Panc1 (cell line): ENCODE results near the gene MRPL50. TPM values are rescaled to one million over a fixed set of nuclear protein-coding genes. Genes with fewer than 3 reads are reported as not detected.

Experiments
- ATAC-seq: fragments of 200-7000 bp; cut with Tn5 transposase; 2 replicates; pipeline ENCODE4 v1.9.1; 2020; ENCODE audit warnings: mild to moderate bottlenecking, moderate library complexity
- BruUV-seq: library from RNA; stranded (reverse); fragments of 400-500 nt; replicated peaks from 2 replicates; lab custom pipeline; 2021; lab: Mats Ljungman, UMichigan
- CTCF ChIA-PET: fragments of 300-600 bp; sonication (Branson Sonifier 250); formaldehyde crosslinking; loops from one replicate; lab custom pipeline; 2022; ENCODE audit warnings: antibody characterized with exemption; lab: Charles Lee
- POLR2A ChIA-PET: fragments of 300-600 bp; sonication (Branson Sonifier 250); formaldehyde crosslinking; loops from one replicate; lab custom pipeline; 2022; ENCODE audit warnings: antibody characterized with exemption; lab: Charles Lee
- DNase-seq: peaks from one replicate; pipeline ENCODE4 v3.0.0-alpha.2; 2010; ENCODE audit warnings: low read depth, low spot score
- H3K27ac ChIP-seq: 2 replicates; pipeline ENCODE4 v1.5.1; 2011; ENCODE audit warnings: mild to moderate bottlenecking, low read length, inconsistent platforms
- H3K27me3 ChIP-seq: fragments of 200-500 bp; sonication (Bioruptor generic); 2 replicates; pipeline ENCODE4 v1.6.0; 2014; ENCODE audit warnings: low read length, inconsistent platforms; ENCODE audit not compliant: control insufficient read depth, insufficient read depth
- H3K36me3 ChIP-seq: fragments of 200-500 bp; sonication (Bioruptor generic); 2 replicates; pipeline ENCODE4 v1.5.1; 2014; ENCODE audit warnings: inconsistent platforms, mild to moderate bottlenecking, low read length, moderate library complexity; ENCODE audit not compliant: control insufficient read depth, insufficient read depth
- H3K4me1 ChIP-seq: 2 replicates; pipeline ENCODE4 v1.5.1; 2011; ENCODE audit warnings: inconsistent platforms, mild to moderate bottlenecking, low read length, moderate library complexity; ENCODE audit not compliant: control insufficient read depth, insufficient read depth
- H3K4me3 ChIP-seq, 2 experiments: 2 replicates each; pipeline ENCODE4 v1.5.1; 2011 to 2012; ENCODE audit warnings: low read depth in 2 of 2, low read length in 2 of 2, mild to moderate bottlenecking in 2 of 2, inconsistent platforms in 1 of 2, moderate library complexity in 1 of 2
- H3K9me3 ChIP-seq: fragments of 200-500 bp; sonication (Bioruptor generic); 2 replicates; pipeline ENCODE4 v1.5.1; 2014; ENCODE audit warnings: low read depth, mild to moderate bottlenecking, inconsistent platforms, low read length, moderate library complexity; ENCODE audit not compliant: control insufficient read depth, insufficient read depth
- CTCF ChIP-seq: fragments of 450-650 bp; IDR thresholded peaks from 2 replicates; pipeline ENCODE4 v1.5.1; 2017; ENCODE audit warnings: mild to moderate bottlenecking
- POLR2AphosphoS5 ChIP-seq: IDR thresholded peaks from 2 replicates; pipeline ENCODE4 v1.6.1; 2012; ENCODE audit warnings: mild to moderate bottlenecking, low read depth, low read length, moderate library complexity
- REST ChIP-seq, 2 experiments: IDR thresholded peaks; 2 replicates each; pipeline ENCODE4 v1.6.1; 2011 to 2012; ENCODE audit warnings: low read depth in 2 of 2, control low read depth in 1 of 2, low read length in 1 of 2, mild to moderate bottlenecking in 1 of 2, moderate library complexity in 1 of 2; ENCODE audit not compliant: insufficient read depth in 1 of 2
- SIN3A ChIP-seq: IDR thresholded peaks from 2 replicates; pipeline ENCODE4 v1.6.1; 2012; ENCODE audit warnings: low read depth, mild to moderate bottlenecking, low read length, moderate library complexity, borderline replicate concordance; ENCODE audit not compliant: insufficient read depth
- TCF7L2 ChIP-seq: IDR thresholded peaks from 2 replicates; pipeline ENCODE4 v1.6.1; 2011; ENCODE audit warnings: mild to moderate bottlenecking, low read depth, low read length, inconsistent platforms
- in situ Hi-C: cut with HindIII; loops from 2 replicates; pipeline ENCODE4 v1.10.0; 2016; ENCODE audit warnings: low sequenced_read_pairs, low pct_unique_long_range_greater_than_20kb
- intact Hi-C: fragments of 100-400 bp; cut with micrococcal nuclease; formaldehyde crosslinking; loops from one replicate; pipeline ENCODE4 v1.10.0; 2022; ENCODE audit not compliant: unreplicated experiment
- total RNA-seq: library from RNA; stranded (reverse); gene quantifications from one replicate; pipeline ENCODE4 v1.2.1, GENCODE V29; 2021; ENCODE audit not compliant: unreplicated experiment

MRPL50 gene
- total RNA-seq, 1 experiment from 2014 or later: 7.2 TPM

- TF ChIP-seq POLR2AphosphoS5 (no peak), SIN3A (no peak), CTCF (no peak), TCF7L2 (no peak), REST (IDR thresholded peaks at IDR 0.05; ENCODE audit: insufficient read depth in 1 of 2, low read depth in 2 of 2, low read length in 1 of 2) (no peak)
- Histone ChIP-seq H3K9me3 (no peaks in the 10 kb centered on the region), H3K27ac (no peak overlapping the region), H3K4me1 (no peaks in the 10 kb centered on the region), H3K27me3 (peaks cover 4% of the 10 kb centered on the region), H3K4me3 (no peak overlapping the region), H3K36me3 (no peaks in the 10 kb centered on the region)
- CTCF ChIA-PET: no interaction called here
- DNase-seq: no peak
- POLR2A ChIA-PET: no interaction called here
- BruUV-seq: no TSS peak
- no peak for ATAC-seq
- intact Hi-C loops (no loop called here), in situ Hi-C loops (no loop called here)
Measured at GRCh38 chr9:101429736-101430135, 31.3 kb upstream of the MRPL50 start.

GRCh38 chr9:101428909-101429308, 30.5 kb upstream of the MRPL50 start:
- in situ Hi-C loops (no loop called here), intact Hi-C loops (no loop called here)
- no peak for DNase-seq
- H3K27ac ChIP-seq: no peak overlapping the region
- BruUV-seq: no TSS peak
- H3K27me3 ChIP-seq: peaks cover 4% of the 10 kb centered on the region
- H3K4me3 ChIP-seq: no peak overlapping the region
- ChIA-PET CTCF (no interaction called here), POLR2A (no interaction called here)
- TF ChIP-seq POLR2AphosphoS5 (no peak), TCF7L2 (no peak), REST (IDR thresholded peaks at IDR 0.05; ENCODE audit: insufficient read depth in 1 of 2, low read depth in 2 of 2, low read length in 1 of 2) (no peak), SIN3A (no peak), CTCF (no peak)
- no peaks in the 10 kb centered on the region for H3K4me1 ChIP-seq
- no peaks in the 10 kb centered on the region for H3K36me3 ChIP-seq
- ATAC-seq: no peak
- no peaks in the 10 kb centered on the region for H3K9me3 ChIP-seq
